Endothelial cell of coronary artery (primary cell): ENCODE results near the gene TREH. TPM values are rescaled to one million over a fixed set of nuclear protein-coding genes. Genes with fewer than 3 reads are reported as not detected.

Experiments
- total RNA-seq: library from RNA; depleted of rRNA; stranded (reverse); fragments of >200 nt; gene quantifications from 2 replicates; pipeline ENCODE4 v1.2.3, GENCODE V29; 2014

TREH gene
- total RNA-seq, result under 0.01 and 0.09 TPM in 2 replicates

GRCh38 chr11:118679483-118679882 lies at the start of gene TREH:
Gene TREH (minus strand): TSS chr11:118679650. CDS start chr11:118679627, 23 bp downstream.

GRCh38 chr11:118607401-118608359 lies 71.8 kb downstream of the TREH start, which contains the start of gene PHLDB1:
Gene PHLDB1 (plus strand): TSS chr11:118607615. CDS start chr11:118613837, 6,222 bp downstream.

Other genes with a start within 250 kb of the TREH start
- 19.8 and 27.7 TPM in 2 replicates for gene KMT2A, start 243.2 kb downstream of the TREH start, total RNA-seq
- gene TTC36, start 152.2 kb downstream of the TREH start, total RNA-seq, result 0.45 and 1.2 TPM in 2 replicates
- gene TMEM25, start 148.5 kb downstream of the TREH start, total RNA-seq, result 6.7 and 12.6 TPM in 2 replicates
- gene IFT46, start 113.7 kb downstream of the TREH start, total RNA-seq, result 25.1 and 31.1 TPM in 2 replicates
- gene ARCN1, start 107.2 kb downstream of the TREH start, total RNA-seq, result 111 and 138 TPM in 2 replicates
- gene PHLDB1, start 72.0 kb downstream of the TREH start, total RNA-seq, result 73.8 and 87.3 TPM in 2 replicates
- gene DDX6, start 111.5 kb upstream of the TREH start, total RNA-seq, result 112 and 118 TPM in 2 replicates
- not detected in 2 replicates for gene CXCR5, start 204.2 kb upstream of the TREH start, total RNA-seq
- gene BCL9L, start 246.3 kb upstream of the TREH start, total RNA-seq, result 8.4 and 23.0 TPM in 2 replicates